ENCODE data around the gene CORO2A.
"Not testable (repeated sequence)": the region's sequence is repeated elsewhere in the genome, so short reads cannot be mapped to it uniquely, and the experiment has no call there.

CORO2A gene

GRCh38 chr9:98130060-98130459, 62.4 kb downstream of the CORO2A start:
- H3K9me3 ChIP-seq (ENCODE audit: control insufficient read depth, insufficient read depth, low read depth, low read length); H3K4me1 ChIP-seq (ENCODE audit: control insufficient read depth, insufficient read depth, low read length); POLR2A ChIA-PET; H3K4me3 ChIP-seq (ENCODE audit: low read depth, low read length); H3K27ac ChIP-seq (ENCODE audit: extremely low read depth, low read depth, low read length): not testable (repeated sequence)
- peak; percentile 69; the same call in 1 of the 2 replicates for TF ChIP-seq ZNF121 (tag by site-specific recombination; IDR thresholded peaks at IDR 0.05)
- peaks cover 0 to 15% of the 10 kb centered on the region in 2 experiments; a peak in 1 of 3 replicates for H3K36me3 ChIP-seq (ENCODE audit: control insufficient read depth in 2 of 2, insufficient read depth in 1 of 2, low read length in 2 of 2)
- CTCF ChIA-PET, result interaction anchor here (0.6 kb wide), 3 partner anchors 10 to 715 kb away, joined by 3 to 4 read pairs (median 3); no protein-coding TSS in a partner anchor

- ChIA-PET CTCF (interaction anchor here (0.6 to 1.0 kb wide), 3 partner anchors 9 to 206 kb away, joined by 3 to 4 read pairs (median 3); no protein-coding TSS in a partner anchor), POLR2A (no interaction called here)
- Histone ChIP-seq H3K27ac (ENCODE audit: extremely low read depth, low read depth, low read length) (no peak overlapping the region), H3K4me1 (ENCODE audit: control insufficient read depth, insufficient read depth, low read length) (no peaks in the 10 kb centered on the region), H3K4me3 (ENCODE audit: low read depth, low read length) (no peak overlapping the region), H3K36me3 (ENCODE audit: control insufficient read depth in 2 of 2, insufficient read depth in 1 of 2, low read length in 2 of 2) (peaks cover 0 to 16% of the 10 kb centered on the region in 2 experiments; a peak in 1 of 3 replicates), H3K9me3 (ENCODE audit: control insufficient read depth, insufficient read depth, low read depth, low read length) (no peaks in the 10 kb centered on the region)
- TF ChIP-seq ZNF664 (tag by site-specific recombination; IDR thresholded peaks at IDR 0.05) (no peak), ZNF639 (tag by site-specific recombination; IDR thresholded peaks at IDR 0.05) (no peak), ZNF24 (tag by site-specific recombination; IDR thresholded peaks at IDR 0.05) (no peak), ZNF23 (tag by site-specific recombination; IDR thresholded peaks at IDR 0.05; ENCODE audit: borderline replicate concordance) (no peak), ZBTB48 (tag by site-specific recombination; IDR thresholded peaks at IDR 0.05) (no peak), IKZF3 (tag by site-specific recombination; IDR thresholded peaks at IDR 0.05) (no peak)
Measured at GRCh38 chr9:98129451-98129881, 63.0 kb downstream of the CORO2A start.

- TF ChIP-seq ZBTB10 (tag by site-specific recombination; IDR thresholded peaks at IDR 0.05), result no peak
- TF ChIP-seq ZNF148 (tag by site-specific recombination; IDR thresholded peaks at IDR 0.05; ENCODE audit: borderline replicate concordance), result no peak
- no peak for TF ChIP-seq ZNF777 (tag by site-specific recombination; IDR thresholded peaks at IDR 0.05; ENCODE audit: borderline replicate concordance)
- TF ChIP-seq SP2 (tag by site-specific recombination; IDR thresholded peaks at IDR 0.05), result no peak
- no peak for TF ChIP-seq ZFP37 (tag by site-specific recombination; IDR thresholded peaks at IDR 0.05)
- TF ChIP-seq ZNF701 (tag by site-specific recombination; IDR thresholded peaks at IDR 0.05), result no peak
- no peak for TF ChIP-seq ZNF366 (tag by site-specific recombination; conservative IDR thresholded peaks at IDR 0.05)
- no peak for TF ChIP-seq ZBTB20 (tag by site-specific recombination; IDR thresholded peaks at IDR 0.05)
- TF ChIP-seq ZNF19 (tag by site-specific recombination; IDR thresholded peaks at IDR 0.05; ENCODE audit: low read depth), result no peak
- no peak for TF ChIP-seq TRIM28 (IDR thresholded peaks at IDR 0.05; ENCODE audit: borderline replicate concordance, low read length)
- no peak for TF ChIP-seq TSHZ1 (tag by site-specific recombination; IDR thresholded peaks at IDR 0.05; ENCODE audit: borderline replicate concordance)
- no peak for TF ChIP-seq ZNF837 (tag by site-specific recombination; IDR thresholded peaks at IDR 0.05)
- no peak for TF ChIP-seq OSR2 (tag by site-specific recombination; IDR thresholded peaks at IDR 0.05)
- no peak for TF ChIP-seq ZNF248 (tag by site-specific recombination; IDR thresholded peaks at IDR 0.05)
- no peak for TF ChIP-seq ZNF155 (tag by site-specific recombination; IDR thresholded peaks at IDR 0.05)
- no peak overlapping the region for H3K27ac ChIP-seq (ENCODE audit: extremely low read depth, low read depth, low read length)
- H3K36me3 ChIP-seq (ENCODE audit: control insufficient read depth in 2 of 2, insufficient read depth in 1 of 2, low read length in 2 of 2), result peaks cover 0 to 16% of the 10 kb centered on the region in 2 experiments; a peak in 1 of 3 replicates
- CTCF ChIA-PET, result interaction anchor here (0.5 kb wide), 1 partner anchor 579 kb away, joined by 3 read pairs; no protein-coding TSS in a partner anchor
- no peaks in the 10 kb centered on the region for H3K4me1 ChIP-seq (ENCODE audit: control insufficient read depth, insufficient read depth, low read length)
- POLR2A ChIA-PET, result no interaction called here
- no peaks in the 10 kb centered on the region for H3K9me3 ChIP-seq (ENCODE audit: control insufficient read depth, insufficient read depth, low read depth, low read length)
- H3K4me3 ChIP-seq (ENCODE audit: low read depth, low read length), result no peak overlapping the region
Measured at GRCh38 chr9:98128316-98128715, 64.1 kb downstream of the CORO2A start.
